H1 (cell line): Measurements from ENCODE around the gene TBX21. TPM values are rescaled to one million over a fixed set of nuclear protein-coding genes. Genes with fewer than 3 reads are reported as not detected.

Experiments
- CHD7 ChIP-seq: fragments of 300-600 bp; sonication (generic); IDR thresholded peaks from 2 replicates; pipeline ENCODE4 v1.7.1; 2012; ENCODE audit warnings: low read length, moderate library complexity, mild to moderate bottlenecking, inconsistent platforms; ENCODE audit not compliant: insufficient replicate concordance
- RAD21 ChIP-seq, 2 experiments: IDR thresholded peaks in 1 of 2; conservative IDR thresholded peaks in 1 of 2; 2 replicates each; pipeline ENCODE4 v1.6.1; 2011; ENCODE audit warnings: low read depth in 2 of 2, low read length in 2 of 2, improper control_type of control experiment in 1 of 2, inconsistent platforms in 1 of 2, mild to moderate bottlenecking in 1 of 2, moderate library complexity in 1 of 2
- RBBP5 ChIP-seq: IDR thresholded peaks from 2 replicates; pipeline ENCODE4 v1.7.1; 2012; ENCODE audit warnings: low read depth, mild to moderate bottlenecking, inconsistent platforms, low read length, moderate library complexity, borderline replicate concordance
- RXRA ChIP-seq: IDR thresholded peaks from 2 replicates; pipeline ENCODE4 v1.6.1; 2011; ENCODE audit warnings: low read depth, mild to moderate bottlenecking, low read length, moderate library complexity; ENCODE audit not compliant: insufficient read depth
- SUZ12 ChIP-seq: fragments of 200-600 bp; sonication (generic); IDR thresholded peaks from 2 replicates; pipeline ENCODE4 v1.6.1; 2012; ENCODE audit warnings: mild to moderate bottlenecking, inconsistent platforms, low read length, moderate library complexity, mixed read lengths
- TAF7 ChIP-seq: optimal IDR thresholded peaks from 2 replicates; pipeline ENCODE3; 2011; ENCODE audit warnings: low read depth, mild to moderate bottlenecking, inconsistent platforms, low read length, moderate library complexity, borderline replicate concordance
- polyA plus RNA-seq, 7 experiments: library from polyadenylated mRNA; depleted of rRNA in 3 of 7; stranded (reverse) in 5 of 7; unstranded in 2 of 7; fragments of >200 nt in 5 of 7; fragments of 200-250 nt in 2 of 7; gene quantifications; 1 replicate in 5 of 7; 2 replicates in 1 of 7; 4 replicates in 1 of 7; pipeline versions ENCODE4 v1.2.1 to v1.2.3, GENCODE V29; 2011 to 2013; ENCODE audit warnings: missing spikeins in 2 of 7, mixed read lengths in 2 of 7
- total RNA-seq: library from RNA; stranded (reverse); fragmentation: NEBNext Ultra II Directional; extraction: Animal tissue kit (Norgen Biotek cat#: 25700); gene quantifications from 2 replicates; pipeline ENCODE4 v1.2.1, GENCODE V29; 2021

The TBX21 gene
- total and polyA plus RNA-seq, 2 of the 8 experiments (the other 6 are each of a cell fraction or from before 2014, with no cell fraction given): not detected

GRCh38 chr17:47700471-47701449 is 32.3 kb upstream of the TBX21 start (continued):
- TF ChIP-seq RBBP5: no peak
- TF ChIP-seq RAD21 (IDR thresholded peaks at IDR 0.05 in 1 of 2, conservative IDR thresholded peaks at IDR 0.05 in 1 of 2; ENCODE audit: low read depth in 2 of 2, low read length in 2 of 2): no peak
- TF ChIP-seq CHD7: no peak
- TF ChIP-seq SUZ12: no peak
- no peak for TF ChIP-seq RXRA
- TF ChIP-seq TAF7: no peak
